Measurements from ENCODE around the gene ATP13A3. TPM values are rescaled to one million over a fixed set of nuclear protein-coding genes. Genes with fewer than 3 reads are reported as not detected.
"Not testable (repeated sequence)": the region's sequence is repeated elsewhere in the genome, so short reads cannot be mapped to it uniquely, and the experiment has no call there.

The ATP13A3 gene
- total and polyA plus RNA-seq, 2 donors (not counting 1 experiment from before 2014, with no cell fraction given) = 6.1 to 61.1 TPM

DNA sequence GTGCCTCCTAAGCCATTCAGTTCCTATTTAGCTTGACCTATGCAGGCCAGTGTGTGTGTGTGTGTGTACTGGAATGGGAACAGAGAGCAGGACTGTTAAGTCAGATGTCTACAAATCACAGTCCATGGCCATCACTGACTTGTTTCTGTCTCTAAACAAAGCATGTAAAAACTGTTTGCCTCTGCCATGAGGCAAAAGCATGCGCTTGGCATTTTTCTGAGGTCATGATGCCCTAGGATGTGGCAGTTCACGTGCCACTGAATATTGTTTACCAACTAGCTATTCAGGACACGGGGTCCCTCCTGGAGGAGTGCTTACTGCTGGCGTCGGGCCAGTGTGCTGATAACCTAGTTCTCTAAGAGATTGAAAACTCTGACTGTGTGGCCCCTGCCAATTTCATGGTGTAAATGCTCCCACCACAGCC lies 8.2 kb upstream of the ATP13A3 start:
- DNase-seq (no peak), ATAC-seq (ENCODE audit: low read depth) (no peak)
- 95% methylated on average over 5 of the region's 5 CpGs for WGBS (ENCODE audit: insufficient coverage)
- H3K4me2 ChIP-seq (replicated peaks; ENCODE audit: low read depth, low read length, poor library complexity, severe bottlenecking) = no peak overlapping the region
- ChIA-PET CTCF (interaction anchor here (0.6 to 1.9 kb wide), 3 partner anchors 14 to 99 kb away, joined by 3 to 8 read pairs (median 3); no protein-coding TSS in a partner anchor), POLR2A (no interaction called here)
- H4K20me1 ChIP-seq (ENCODE audit: control insufficient read depth, insufficient read depth, low read length, poor library complexity, severe bottlenecking) = no peaks in the 10 kb centered on the region
- H3K4me1 ChIP-seq (ENCODE audit: control insufficient read depth in 2 of 2, insufficient read depth in 2 of 2, low read length in 2 of 2) = peaks cover 20 to 38% of the 10 kb centered on the region in 2 donors
- no peak overlapping the region for H3K4me3 Mint-ChIP-seq
- no peak overlapping the region for H3K27ac ChIP-seq (ENCODE audit: low read length in 2 of 2)
- no peaks in the 10 kb centered on the region for H3K79me2 ChIP-seq (ENCODE audit: control insufficient read depth, insufficient read depth, low read length)
- no peaks in the 10 kb centered on the region for H3K9me3 Mint-ChIP-seq (ENCODE audit: insufficient read depth)
- no peaks in the 10 kb centered on the region for H3K27me3 Mint-ChIP-seq
- no peaks in the 10 kb centered on the region for H3K36me3 ChIP-seq (replicated peaks in 1 of 2; ENCODE audit: control extremely low read depth in 1 of 2, control insufficient read depth in 1 of 2, extremely low read depth in 1 of 2, insufficient read depth in 2 of 2, low read length in 1 of 2)
- H2AFZ ChIP-seq (ENCODE audit: insufficient read depth, low read depth, low read length, poor library complexity, severe bottlenecking) = no peak overlapping the region
- peaks cover 33% of the 10 kb centered on the region for H3K4me1 Mint-ChIP-seq
- intact Hi-C loops (cut with micrococcal nuclease) = no loop called here
- no peaks in the 10 kb centered on the region for H3K27me3 ChIP-seq (replicated peaks in 1 of 4; ENCODE audit: control extremely low read depth in 1 of 4, control insufficient read depth in 3 of 4, insufficient read depth in 4 of 4, low read length in 3 of 4)
- TF ChIP-seq, protein P1, sequence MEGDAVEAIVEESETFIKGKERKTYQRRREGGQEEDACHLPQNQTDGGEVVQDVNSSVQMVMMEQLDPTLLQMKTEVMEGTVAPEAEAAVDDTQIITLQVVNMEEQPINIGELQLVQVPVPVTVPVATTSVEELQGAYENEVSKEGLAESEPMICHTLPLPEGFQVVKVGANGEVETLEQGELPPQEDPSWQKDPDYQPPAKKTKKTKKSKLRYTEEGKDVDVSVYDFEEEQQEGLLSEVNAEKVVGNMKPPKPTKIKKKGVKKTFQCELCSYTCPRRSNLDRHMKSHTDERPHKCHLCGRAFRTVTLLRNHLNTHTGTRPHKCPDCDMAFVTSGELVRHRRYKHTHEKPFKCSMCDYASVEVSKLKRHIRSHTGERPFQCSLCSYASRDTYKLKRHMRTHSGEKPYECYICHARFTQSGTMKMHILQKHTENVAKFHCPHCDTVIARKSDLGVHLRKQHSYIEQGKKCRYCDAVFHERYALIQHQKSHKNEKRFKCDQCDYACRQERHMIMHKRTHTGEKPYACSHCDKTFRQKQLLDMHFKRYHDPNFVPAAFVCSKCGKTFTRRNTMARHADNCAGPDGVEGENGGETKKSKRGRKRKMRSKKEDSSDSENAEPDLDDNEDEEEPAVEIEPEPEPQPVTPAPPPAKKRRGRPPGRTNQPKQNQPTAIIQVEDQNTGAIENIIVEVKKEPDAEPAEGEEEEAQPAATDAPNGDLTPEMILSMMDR (IDR thresholded peaks at IDR 0.05) = no peak
- no peak for TF ChIP-seq EZH2 (IDR thresholded peaks at IDR 0.05; ENCODE audit: borderline replicate concordance, insufficient read depth, low read depth, low read length, poor library complexity, severe bottlenecking)
- no peak overlapping the region for H3K4me3 ChIP-seq (ENCODE audit: control extremely low read depth in 1 of 5, extremely low read depth in 1 of 5, insufficient read depth in 1 of 5, low read depth in 2 of 5, low read length in 4 of 5)
- H3K9me3 ChIP-seq (ENCODE audit: control extremely low read depth in 1 of 3, control insufficient read depth in 2 of 3, insufficient read depth in 1 of 3, low read length in 2 of 3) = no peaks in the 10 kb centered on the region
- H3K9ac ChIP-seq (ENCODE audit: low read length) = no peak overlapping the region
- H3K27ac Mint-ChIP-seq = no peak overlapping the region

- peaks cover 27 to 45% of the 10 kb centered on the region in 2 donors for H3K4me1 ChIP-seq (ENCODE audit: control insufficient read depth in 2 of 2, insufficient read depth in 2 of 2, low read length in 2 of 2)
- H3K27ac ChIP-seq (ENCODE audit: low read length in 2 of 2); H3K9me3 ChIP-seq (ENCODE audit: control extremely low read depth in 1 of 3, control insufficient read depth in 2 of 3, insufficient read depth in 1 of 3, low read length in 2 of 3); intact Hi-C loops (cut with micrococcal nuclease); H3K79me2 ChIP-seq (ENCODE audit: control insufficient read depth, insufficient read depth, low read length); DNase-seq; H4K20me1 ChIP-seq (ENCODE audit: control insufficient read depth, insufficient read depth, low read length, poor library complexity, severe bottlenecking); H3K9me3 Mint-ChIP-seq (ENCODE audit: insufficient read depth); H3K4me3 Mint-ChIP-seq; H3K36me3 ChIP-seq (replicated peaks in 1 of 2; ENCODE audit: control extremely low read depth in 1 of 2, control insufficient read depth in 1 of 2, extremely low read depth in 1 of 2, insufficient read depth in 2 of 2, low read length in 1 of 2); H3K27me3 Mint-ChIP-seq; H3K4me2 ChIP-seq (replicated peaks; ENCODE audit: low read depth, low read length, poor library complexity, severe bottlenecking); ATAC-seq (ENCODE audit: low read depth); POLR2A ChIA-PET; H3K27me3 ChIP-seq (replicated peaks in 1 of 4; ENCODE audit: control extremely low read depth in 1 of 4, control insufficient read depth in 3 of 4, insufficient read depth in 4 of 4, low read length in 3 of 4); H3K9ac ChIP-seq (ENCODE audit: low read length); H2AFZ ChIP-seq (ENCODE audit: insufficient read depth, low read depth, low read length, poor library complexity, severe bottlenecking); H3K27ac Mint-ChIP-seq; H3K4me3 ChIP-seq (ENCODE audit: control extremely low read depth in 1 of 5, extremely low read depth in 1 of 5, insufficient read depth in 1 of 5, low read depth in 2 of 5, low read length in 4 of 5): not testable (repeated sequence)
- H3K4me1 Mint-ChIP-seq = peaks cover 40% of the 10 kb centered on the region
- 100% methylated on average over 2 of the region's 10 CpGs for WGBS (ENCODE audit: insufficient coverage)
- CTCF ChIA-PET = interaction anchor here (1.9 kb wide), 1 partner anchor 22 kb away, joined by 8 read pairs; no protein-coding TSS in a partner anchor
Observed at GRCh38 chr3:194493995-194494927, 7.5 kb upstream of the ATP13A3 start.

All from B cell (primary cell).